ENCODE data around the gene DYNC1H1.

DYNC1H1 gene

GRCh38 chr14:102086709-102086971, 122.3 kb downstream of the DYNC1H1 start:
- no peak for DNase-seq (ENCODE audit: extremely low read depth in 1 of 2, low read depth in 1 of 2)

GRCh38 chr14:102086972-102087761, 122.8 kb downstream of the DYNC1H1 start, which contains the start of gene HSP90AA1:
Gene HSP90AA1 (minus strand): TSS chr14:102087044. CDS start chr14:102086378, 666 bp downstream.
- peak; percentile 82 to 97 for DNase-seq (ENCODE audit: extremely low read depth in 1 of 2, low read depth in 1 of 2)

- no peak for DNase-seq (ENCODE audit: extremely low read depth in 1 of 2, low read depth in 1 of 2)
Observed at GRCh38 chr14:102087762-102088011, 123.3 kb downstream of the DYNC1H1 start.

- peak in 1 of 2 donors; percentile 32 for DNase-seq (ENCODE audit: extremely low read depth in 1 of 2, low read depth in 1 of 2)
Observed at GRCh38 chr14:102088012-102088792, 123.8 kb downstream of the DYNC1H1 start.

- no peak for DNase-seq (ENCODE audit: extremely low read depth in 1 of 2, low read depth in 1 of 2)
Observed at GRCh38 chr14:102089621-102090343, 125.4 kb downstream of the DYNC1H1 start.

GRCh38 chr14:102090713-102091112, 126.3 kb downstream of the DYNC1H1 start:
- no peak for DNase-seq (ENCODE audit: extremely low read depth in 1 of 2, low read depth in 1 of 2)

- DNase-seq (ENCODE audit: extremely low read depth in 1 of 2, low read depth in 1 of 2), result no peak
Observed at GRCh38 chr14:102092806-102093205, 128.4 kb downstream of the DYNC1H1 start.

- DNase-seq (ENCODE audit: extremely low read depth in 1 of 2, low read depth in 1 of 2), result no peak
Observed at GRCh38 chr14:102094101-102094500, 129.7 kb downstream of the DYNC1H1 start.

GRCh38 chr14:102095231-102095870, 131.0 kb downstream of the DYNC1H1 start:
- DNase-seq (ENCODE audit: extremely low read depth in 1 of 2, low read depth in 1 of 2), result no peak

GRCh38 chr14:102095871-102096568, 131.6 kb downstream of the DYNC1H1 start:
- no peak for DNase-seq (ENCODE audit: extremely low read depth in 1 of 2, low read depth in 1 of 2)

- DNase-seq (ENCODE audit: extremely low read depth in 1 of 2, low read depth in 1 of 2), result peak; percentile 29 to 65
Observed at GRCh38 chr14:102096569-102097188, 132.3 kb downstream of the DYNC1H1 start.

- no peak for DNase-seq (ENCODE audit: extremely low read depth in 1 of 2, low read depth in 1 of 2)
Observed at GRCh38 chr14:102097441-102098135, 133.2 kb downstream of the DYNC1H1 start.

- no peak for DNase-seq (ENCODE audit: extremely low read depth in 1 of 2, low read depth in 1 of 2)
Observed at GRCh38 chr14:102103062-102103695, 138.8 kb downstream of the DYNC1H1 start.

- DNase-seq (ENCODE audit: extremely low read depth in 1 of 2, low read depth in 1 of 2), result no peak
Observed at GRCh38 chr14:102105369-102105768, 141.0 kb downstream of the DYNC1H1 start.
